GM06990 (cell line): ENCODE results near the gene GRM6.

Source experiments
- DNase-seq: peaks from one replicate; pipeline ENCODE4 v3.0.0-alpha.2; 2011; ENCODE audit not compliant: insufficient read length; ENCODE audit errors: extremely low read depth
- H3K27me3 ChIP-seq: replicated peaks from 2 replicates; pipeline ENCODE4 v1.6.0; 2011; ENCODE audit warnings: low read length; ENCODE audit not compliant: control insufficient read depth, insufficient read depth
- H3K36me3 ChIP-seq: 2 replicates; pipeline ENCODE4 v1.5.1; 2011; ENCODE audit warnings: low read length; ENCODE audit not compliant: control insufficient read depth, insufficient read depth
- H3K4me3 ChIP-seq: replicated peaks from 2 replicates; pipeline ENCODE4 v1.5.1; 2011; ENCODE audit warnings: low read depth, mild to moderate bottlenecking, control low read depth, low read length
- CTCF ChIP-seq: IDR thresholded peaks from 2 replicates; pipeline ENCODE4 v1.5.1; 2011; ENCODE audit warnings: low read length, control low read depth, mild to moderate bottlenecking, inconsistent platforms; ENCODE audit not compliant: insufficient read depth, poor library complexity, severe bottlenecking

Gene GRM6

GRCh38 chr5:178981381-178981780 is 13.7 kb downstream of the GRM6 start:
- Histone ChIP-seq H3K4me3 (no peak overlapping the region), H3K36me3 (no peaks in the 10 kb centered on the region), H3K27me3 (no peaks in the 10 kb centered on the region)
- DNase-seq = no peak
- TF ChIP-seq CTCF = no peak

GRCh38 chr5:178965465-178966055 is 29.6 kb downstream of the GRM6 start:
- DNase-seq = no peak
- no peaks in the 10 kb centered on the region for H3K27me3 ChIP-seq
- H3K4me3 ChIP-seq = no peak overlapping the region
- no peaks in the 10 kb centered on the region for H3K36me3 ChIP-seq
- TF ChIP-seq CTCF = no peak

- no peaks in the 10 kb centered on the region for H3K27me3 ChIP-seq
- no peaks in the 10 kb centered on the region for H3K36me3 ChIP-seq
- TF ChIP-seq CTCF = no peak
- no peak overlapping the region for H3K4me3 ChIP-seq
- no peak for DNase-seq
Observed at GRCh38 chr5:178941361-178941760, 53.8 kb downstream of the GRM6 start.

GRCh38 chr5:178940569-178941360 is 54.4 kb downstream of the GRM6 start, which contains the start of gene ZNF454:
Gene ZNF454 (plus strand): TSS chr5:178941198. CDS start chr5:178942792, 1,594 bp downstream.
- TF ChIP-seq CTCF = no peak
- H3K4me3 ChIP-seq = no peak within 1 kb of the TSS
- H3K36me3 ChIP-seq = no peaks in the 10 kb centered on the region
- no peaks in the 10 kb centered on the region for H3K27me3 ChIP-seq
- DNase-seq = no peak

GRCh38 chr5:178931846-178932760 is 63.0 kb downstream of the GRM6 start:
- DNase-seq = no peak
- no peak for TF ChIP-seq CTCF
- no peak overlapping the region for H3K4me3 ChIP-seq

More at GRCh38 chr5:178931846-178932760, 63.0 kb downstream of the GRM6 start:
- Histone ChIP-seq H3K36me3 (no peaks in the 10 kb centered on the region), H3K27me3 (no peaks in the 10 kb centered on the region)
